ENCODE results near the gene LY6G5B. TPM values are rescaled to one million over a fixed set of nuclear protein-coding genes. Genes with fewer than 3 reads are reported as not detected.

LY6G5B gene
- total RNA-seq, 1 donor from 2014 or later: 24.8 TPM

- peaks cover 8% of the 10 kb centered on the region for H3K4me1 Mint-ChIP-seq (ENCODE audit: low read depth)
- H3K27ac Mint-ChIP-seq: no peak overlapping the region
- peaks cover 6% of the 10 kb centered on the region for H3K36me3 Mint-ChIP-seq (ENCODE audit: insufficient read depth)
- H3K4me3 Mint-ChIP-seq (ENCODE audit: low read depth): no peak overlapping the region
- H3K27me3 Mint-ChIP-seq: no peaks in the 10 kb centered on the region
- DNase-seq (ENCODE audit: low spot score, unreplicated experiment): no peak
- TF ChIP-seq CTCF (IDR thresholded peaks at IDR 0.05; ENCODE audit: unreplicated experiment): no peak
- H3K9me3 Mint-ChIP-seq (ENCODE audit: low read depth): no peaks in the 10 kb centered on the region
These were observed 7.1 kb downstream of the LY6G5B start for GRCh38 chr6:31676904-31677303.

DNA sequence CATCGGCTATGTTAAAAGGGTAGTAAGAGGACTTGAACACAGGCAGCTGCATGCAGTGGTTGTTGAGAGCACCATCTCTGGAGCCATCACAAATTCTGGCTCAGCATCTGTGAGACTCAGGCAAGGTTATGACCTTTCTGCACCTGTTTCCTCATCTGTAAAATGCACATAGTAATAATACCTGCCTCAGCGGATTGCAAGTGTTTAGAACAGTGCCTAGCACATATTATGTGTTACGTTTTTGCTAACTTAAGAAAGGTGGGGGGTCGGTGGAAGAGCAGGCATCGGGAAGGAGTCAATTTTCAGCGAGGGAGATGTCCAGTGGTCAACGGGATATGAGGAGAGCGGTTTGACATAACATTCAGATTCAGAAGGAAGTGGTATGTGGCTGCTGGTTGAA lies 8.2 kb downstream of the LY6G5B start:
- H3K36me3 Mint-ChIP-seq (ENCODE audit: insufficient read depth): peaks cover 2% of the 10 kb centered on the region
- H3K4me1 Mint-ChIP-seq (ENCODE audit: low read depth): peaks cover 9% of the 10 kb centered on the region
- TF ChIP-seq CTCF (IDR thresholded peaks at IDR 0.05; ENCODE audit: unreplicated experiment): no peak
- no peak overlapping the region for H3K27ac Mint-ChIP-seq
- H3K4me3 Mint-ChIP-seq (ENCODE audit: low read depth): no peak overlapping the region
- H3K9me3 Mint-ChIP-seq (ENCODE audit: low read depth): no peaks in the 10 kb centered on the region
- no peaks in the 10 kb centered on the region for H3K27me3 Mint-ChIP-seq
- DNase-seq (ENCODE audit: low spot score, unreplicated experiment): no peak

GRCh38 chr6:31680226-31681134 lies 10.7 kb downstream of the LY6G5B start, which contains the start of gene LY6G5C:
Gene LY6G5C, minus strand, starts transcription at chr6:31681067. Its CDS starts 694 bp downstream, at chr6:31680373.
- no peaks in the 10 kb centered on the region for H3K27me3 Mint-ChIP-seq
- peak; percentile 72 for TF ChIP-seq CTCF (IDR thresholded peaks at IDR 0.05; ENCODE audit: unreplicated experiment)
- peak; percentile 51 for DNase-seq (ENCODE audit: low spot score, unreplicated experiment)
- H3K4me1 Mint-ChIP-seq (ENCODE audit: low read depth): peaks cover 15% of the 10 kb centered on the region
- peaks cover 2% of the 10 kb centered on the region for H3K36me3 Mint-ChIP-seq (ENCODE audit: insufficient read depth)
- H3K9me3 Mint-ChIP-seq (ENCODE audit: low read depth): no peaks in the 10 kb centered on the region
- H3K4me3 Mint-ChIP-seq (ENCODE audit: low read depth): peak within 1 kb of the TSS; percentile 83
- peak within 1 kb of the TSS; percentile 85 for H3K27ac Mint-ChIP-seq

DNA sequence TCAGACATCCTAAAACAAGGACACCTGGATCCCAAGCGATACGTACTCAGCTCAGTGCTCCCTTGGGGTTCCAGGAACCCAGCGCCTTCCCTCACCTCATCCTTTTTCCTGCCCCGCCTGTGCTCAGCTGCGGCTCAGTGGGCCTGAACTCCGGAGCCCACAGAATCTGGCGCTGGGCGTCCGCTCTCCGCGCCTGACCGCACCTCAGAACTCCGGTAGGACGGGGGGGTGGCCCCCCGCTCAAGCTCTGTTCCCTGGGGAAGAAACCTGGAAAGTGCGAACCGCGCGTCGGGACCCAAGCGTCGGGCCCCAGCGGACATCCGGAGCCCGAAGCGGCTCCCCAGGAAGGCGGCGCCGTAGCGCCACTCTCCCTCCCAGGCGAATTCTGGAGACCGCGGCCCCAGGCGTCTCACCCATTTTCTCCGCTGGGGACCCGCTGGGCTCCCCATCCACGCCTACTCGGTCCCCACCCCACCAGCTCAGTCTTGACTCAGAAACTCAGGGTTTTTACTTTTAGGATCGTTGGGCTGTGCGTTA lies 11.4 kb downstream of the LY6G5B start:
- Mint-ChIP-seq H3K27me3 (no peaks in the 10 kb centered on the region), H3K36me3 (ENCODE audit: insufficient read depth) (peaks cover 5% of the 10 kb centered on the region), H3K9me3 (ENCODE audit: low read depth) (no peaks in the 10 kb centered on the region), H3K4me3 (ENCODE audit: low read depth) (peak overlapping the region; percentile 83), H3K27ac (peak overlapping the region; percentile 85), H3K4me1 (ENCODE audit: low read depth) (peaks cover 15% of the 10 kb centered on the region)
- DNase-seq (ENCODE audit: low spot score, unreplicated experiment): no peak
- TF ChIP-seq CTCF (IDR thresholded peaks at IDR 0.05; ENCODE audit: unreplicated experiment): peak; percentile 21

- Mint-ChIP-seq H3K9me3 (ENCODE audit: low read depth) (no peaks in the 10 kb centered on the region), H3K27me3 (no peaks in the 10 kb centered on the region), H3K27ac (peak overlapping the region; percentile 92), H3K4me3 (ENCODE audit: low read depth) (peak overlapping the region; percentile 83), H3K4me1 (ENCODE audit: low read depth) (peaks cover 15% of the 10 kb centered on the region), H3K36me3 (ENCODE audit: insufficient read depth) (peaks cover 14% of the 10 kb centered on the region)
- no peak for DNase-seq (ENCODE audit: low spot score, unreplicated experiment)
- no peak for TF ChIP-seq CTCF (IDR thresholded peaks at IDR 0.05; ENCODE audit: unreplicated experiment)
These were observed 13.8 kb downstream of the LY6G5B start for GRCh38 chr6:31683591-31683990.
